Loucy (cell line): ENCODE measurements around the gene GAB2.

Source experiments
- CTCF ChIP-seq: fragments of 200-600 bp; sonication (generic); conservative IDR thresholded peaks from 2 replicates; pipeline ENCODE4 v1.5.1; 2014; ENCODE audit warnings: mild to moderate bottlenecking, antibody characterized with exemption, low read length
- EZH2phosphoT487 ChIP-seq: fragments of 200-600 bp; IDR thresholded peaks from 2 replicates; pipeline ENCODE4 v1.6.1; 2018; ENCODE audit warnings: antibody characterized with exemption, mild to moderate bottlenecking, moderate library complexity, borderline replicate concordance

GRCh38 chr11:78371221-78371891 is 46.3 kb downstream of the GAB2 start:
- no peak for TF ChIP-seq CTCF
- no peak for TF ChIP-seq EZH2phosphoT487
